Uterus (tissue), 4 donors: ENCODE measurements around the gene SPATC1L. TPM values are rescaled to one million over a fixed set of nuclear protein-coding genes. Genes with fewer than 3 reads are reported as not detected.
A peak's percentile ranks its signal among the peaks of the same experiment; 100 is the strongest.

Experiments used
- DNase-seq, 2 donors: peaks; one replicate each; pipeline ENCODE4 v3.0.0-alpha.2; 2019 to 2020
- H3K27ac ChIP-seq, 2 donors: fragments of 200-600 bp; sonication (generic); 1 replicate in 1 of 2; 2 replicates in 1 of 2; pipeline ENCODE4 v1.5.1; 2016 to 2018
- H3K27me3 ChIP-seq, 2 donors: fragments of 200-600 bp; sonication (generic); one replicate each; pipeline ENCODE4 v1.5.1; 2018 to 2019; ENCODE audit warnings: control low read depth in 1 of 2
- H3K36me3 ChIP-seq, 2 donors: fragments of 200-600 bp; sonication (generic); one replicate each; pipeline ENCODE4 v1.5.1; 2019; ENCODE audit warnings: control low read depth in 1 of 2
- H3K4me1 ChIP-seq, 2 donors: fragments of 200-600 bp; sonication (generic); one replicate each; pipeline ENCODE4 v1.5.1; 2018 to 2019; ENCODE audit warnings: control low read depth in 1 of 2
- H3K4me3 ChIP-seq, 2 donors: fragments of 200-600 bp; sonication (generic); 1 replicate in 1 of 2; 2 replicates in 1 of 2; pipeline ENCODE4 v1.5.1; 2018 to 2019; ENCODE audit warnings: mild to moderate bottlenecking in 1 of 2
- H3K9me3 ChIP-seq, 2 donors: fragments of 200-600 bp; sonication (generic); one replicate each; pipeline ENCODE4 v1.5.1; 2019; ENCODE audit warnings: control low read depth in 1 of 2
- POLR2A ChIP-seq, 2 donors: fragments of 450-650 bp; IDR thresholded peaks; one replicate each; pipeline ENCODE4 v1.6.1; 2016; ENCODE audit warnings: antibody characterized with exemption in 2 of 2, mild to moderate bottlenecking in 1 of 2, moderate library complexity in 1 of 2
- intact Hi-C: fragments of 100-400 bp; cut with DNase I; formaldehyde crosslinking; loops from one replicate; pipeline ENCODE4 v1.15.1; 2023; ENCODE audit warnings: low total_unique reads
- total RNA-seq, 4 donors: library from RNA; depleted of rRNA in 3 of 4; stranded (reverse); fragments of >200 nt in 3 of 4; gene quantifications; one replicate each; pipeline versions ENCODE4 v1.1.0 to v1.2.4, GENCODE V29; 2014 to 2023
- TF ChIP-seq, protein P1 (sequence below), 4 experiments: fragments of 200-600 bp in 2 of 4; fragments of 450-650 bp in 2 of 4; sonication (generic) in 2 of 4; IDR thresholded peaks; one replicate each; pipeline ENCODE4 v1.5.1; 2016 to 2019; ENCODE audit warnings: antibody characterized with exemption in 4 of 4, mild to moderate bottlenecking in 2 of 4, moderate library complexity in 1 of 4
- donor health status: DM: yes; HTN: yes; CAD: no.

The SPATC1L gene
- total RNA-seq, 4 donors from 2014 or later = 4.9 to 10.0 (median 6.4) TPM; not detected in 1

DNA sequence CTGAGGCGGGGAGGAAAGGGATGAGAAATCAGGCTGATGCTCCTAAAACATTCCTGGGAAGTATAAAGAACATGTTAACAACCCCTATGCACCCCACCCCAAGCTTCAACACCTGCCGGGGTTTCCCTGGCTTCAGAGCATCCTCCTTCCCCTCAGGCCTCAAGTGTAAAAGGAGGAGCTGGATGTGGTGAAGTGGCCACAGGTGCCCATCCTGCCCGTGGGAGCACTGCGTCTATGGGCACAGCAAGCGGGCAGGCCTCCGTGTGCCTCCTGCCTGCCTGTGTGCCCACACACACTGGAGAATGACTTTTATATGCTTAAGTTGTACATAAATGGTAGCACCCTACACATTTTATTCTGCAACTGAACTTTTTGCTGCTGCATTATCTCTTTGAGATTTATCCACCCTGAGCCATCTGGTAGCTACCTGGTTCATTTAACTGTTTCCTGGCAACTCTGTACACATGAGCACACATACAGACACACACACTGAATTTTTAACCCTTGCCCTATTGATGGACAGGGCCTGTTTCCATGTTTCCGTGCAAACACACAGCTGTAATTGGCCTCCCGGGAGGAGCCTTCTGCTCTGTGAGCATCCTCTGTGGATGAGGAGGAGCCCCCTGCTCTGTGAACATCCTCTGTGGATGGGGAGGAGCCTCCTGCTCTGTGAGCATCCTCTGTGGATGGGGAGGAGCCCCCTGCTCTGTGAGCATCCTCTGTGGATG is 15.4 kb downstream of the SPATC1L start:
- intact Hi-C loops = no loop called here
- H3K36me3 ChIP-seq = no peaks in the 10 kb centered on the region
- no peak overlapping the region for H3K4me3 ChIP-seq
- no peaks in the 10 kb centered on the region for H3K4me1 ChIP-seq
- no peak for DNase-seq
- H3K9me3 ChIP-seq = no peaks in the 10 kb centered on the region
- H3K27ac ChIP-seq = no peak overlapping the region
- TF ChIP-seq POLR2A (IDR thresholded peaks at IDR 0.05) = no peak
- TF ChIP-seq, protein P1, sequence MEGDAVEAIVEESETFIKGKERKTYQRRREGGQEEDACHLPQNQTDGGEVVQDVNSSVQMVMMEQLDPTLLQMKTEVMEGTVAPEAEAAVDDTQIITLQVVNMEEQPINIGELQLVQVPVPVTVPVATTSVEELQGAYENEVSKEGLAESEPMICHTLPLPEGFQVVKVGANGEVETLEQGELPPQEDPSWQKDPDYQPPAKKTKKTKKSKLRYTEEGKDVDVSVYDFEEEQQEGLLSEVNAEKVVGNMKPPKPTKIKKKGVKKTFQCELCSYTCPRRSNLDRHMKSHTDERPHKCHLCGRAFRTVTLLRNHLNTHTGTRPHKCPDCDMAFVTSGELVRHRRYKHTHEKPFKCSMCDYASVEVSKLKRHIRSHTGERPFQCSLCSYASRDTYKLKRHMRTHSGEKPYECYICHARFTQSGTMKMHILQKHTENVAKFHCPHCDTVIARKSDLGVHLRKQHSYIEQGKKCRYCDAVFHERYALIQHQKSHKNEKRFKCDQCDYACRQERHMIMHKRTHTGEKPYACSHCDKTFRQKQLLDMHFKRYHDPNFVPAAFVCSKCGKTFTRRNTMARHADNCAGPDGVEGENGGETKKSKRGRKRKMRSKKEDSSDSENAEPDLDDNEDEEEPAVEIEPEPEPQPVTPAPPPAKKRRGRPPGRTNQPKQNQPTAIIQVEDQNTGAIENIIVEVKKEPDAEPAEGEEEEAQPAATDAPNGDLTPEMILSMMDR (IDR thresholded peaks at IDR 0.05) = no peak
- no peaks in the 10 kb centered on the region for H3K27me3 ChIP-seq

DNA sequence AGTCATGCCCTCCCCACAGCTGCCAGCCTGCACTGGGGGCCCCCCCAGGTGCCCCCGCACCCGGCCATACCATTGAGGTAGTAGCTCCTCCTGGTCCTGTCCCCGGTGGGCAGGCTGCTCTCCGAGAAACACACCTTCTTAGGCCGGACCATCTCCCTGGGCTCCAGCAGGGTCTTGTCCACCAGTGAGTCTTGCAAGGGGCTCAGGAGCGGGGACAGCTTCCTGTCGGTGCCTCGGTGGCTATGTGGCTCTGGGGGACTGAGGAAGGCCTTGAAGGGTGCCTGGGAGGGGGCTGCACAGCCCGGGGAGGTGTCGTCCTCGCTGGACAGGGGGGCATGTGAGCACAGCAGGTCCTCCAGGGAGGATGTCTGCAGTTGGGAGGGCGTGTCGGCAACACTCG is 16.0 kb downstream of the SPATC1L start:
- intact Hi-C loops = no loop called here
- DNase-seq = peak in 1 of 2 donors; percentile 12
- no peak overlapping the region for H3K27ac ChIP-seq
- no peaks in the 10 kb centered on the region for H3K27me3 ChIP-seq
- TF ChIP-seq, protein P1 (IDR thresholded peaks at IDR 0.05) = no peak
- no peak for TF ChIP-seq POLR2A (IDR thresholded peaks at IDR 0.05)
- H3K4me1 ChIP-seq = no peaks in the 10 kb centered on the region
- H3K36me3 ChIP-seq = no peaks in the 10 kb centered on the region
- no peak overlapping the region for H3K4me3 ChIP-seq
- H3K9me3 ChIP-seq = no peaks in the 10 kb centered on the region

DNA sequence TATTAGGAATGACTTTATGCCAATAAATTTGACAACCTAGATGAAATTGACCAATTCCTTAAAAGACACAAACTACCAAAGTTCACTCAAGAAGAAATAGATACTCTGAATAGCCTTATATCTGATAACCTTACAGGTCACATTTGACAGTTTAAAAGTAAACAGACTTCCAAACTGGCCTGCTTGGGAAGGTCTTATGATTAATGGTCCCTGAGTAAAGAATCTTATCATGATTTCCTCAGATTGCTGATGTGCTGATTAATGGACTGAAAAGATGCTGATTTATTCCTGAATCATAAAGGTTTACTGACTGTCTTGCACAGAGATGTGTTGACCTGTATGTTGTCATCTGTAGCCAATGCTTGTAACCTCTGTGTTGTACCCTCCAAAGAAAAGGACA is 19.2 kb downstream of the SPATC1L start:
- intact Hi-C loops = no loop called here
- Histone ChIP-seq H3K4me1 (no peaks in the 10 kb centered on the region), H3K9me3 (no peaks in the 10 kb centered on the region), H3K27me3 (no peaks in the 10 kb centered on the region), H3K27ac (no peak overlapping the region), H3K4me3 (no peak overlapping the region), H3K36me3 (no peaks in the 10 kb centered on the region)
- TF ChIP-seq POLR2A (IDR thresholded peaks at IDR 0.05) = no peak
- TF ChIP-seq, protein P1 (IDR thresholded peaks at IDR 0.05) = no peak
- no peak for DNase-seq

- no peaks in the 10 kb centered on the region for H3K9me3 ChIP-seq
- no peaks in the 10 kb centered on the region for H3K4me1 ChIP-seq
- no peak overlapping the region for H3K4me3 ChIP-seq
- H3K36me3 ChIP-seq = no peaks in the 10 kb centered on the region
- H3K27me3 ChIP-seq = no peaks in the 10 kb centered on the region
- no peak overlapping the region for H3K27ac ChIP-seq
- no peak for TF ChIP-seq POLR2A (IDR thresholded peaks at IDR 0.05)
- TF ChIP-seq, protein P1 (IDR thresholded peaks at IDR 0.05) = no peak
- DNase-seq = no peak
- intact Hi-C loops = no loop called here
Observed at GRCh38 chr21:46163380-46163779, 20.9 kb downstream of the SPATC1L start.

DNA sequence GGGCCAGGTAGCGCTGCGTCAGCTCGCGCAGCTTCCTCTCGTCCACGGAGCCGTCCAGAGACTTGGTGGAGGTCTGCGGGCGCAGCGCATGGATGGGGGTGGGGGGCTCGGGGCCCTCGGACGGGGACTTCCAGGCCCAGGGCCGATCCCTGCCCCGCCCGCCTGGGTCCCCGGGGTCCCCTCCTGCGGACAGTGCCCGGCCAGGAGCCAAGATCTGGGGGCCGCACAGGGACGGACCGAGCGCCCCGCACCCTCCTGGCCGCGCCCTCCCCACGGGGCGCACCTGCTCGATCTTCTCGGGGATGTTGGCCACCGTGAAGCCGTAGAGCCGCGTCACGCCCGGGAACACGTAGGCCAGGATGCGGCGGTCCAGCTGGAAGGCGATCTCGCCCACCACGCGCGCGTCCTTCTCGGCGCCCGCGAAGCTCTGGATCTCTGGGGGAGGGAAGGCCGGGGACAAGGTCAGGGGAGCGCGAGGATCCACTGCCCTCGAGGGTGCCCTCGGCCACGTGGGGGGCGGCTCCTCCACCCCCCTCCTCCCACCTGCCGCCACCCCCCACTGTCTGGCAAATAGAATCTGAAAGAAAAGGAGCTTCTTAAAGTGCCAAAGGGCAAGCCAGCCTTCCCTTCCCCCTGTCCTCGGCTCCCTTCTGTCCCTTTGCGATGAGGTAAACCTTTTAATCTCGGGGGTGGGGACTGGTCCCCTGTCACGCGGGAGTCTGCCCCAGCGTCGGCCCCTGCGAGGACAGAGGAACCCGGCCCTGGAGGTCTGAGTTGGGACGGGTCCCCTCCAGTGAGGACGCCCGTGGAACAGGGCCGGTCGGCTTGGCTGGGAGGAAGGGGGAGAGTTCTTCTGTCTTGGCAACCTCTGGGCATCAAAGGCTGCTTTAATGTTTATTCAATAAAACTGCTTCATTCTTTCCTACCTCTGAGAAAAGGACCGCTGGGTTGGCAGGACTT is 22.3 kb downstream of the SPATC1L start:
- TF ChIP-seq, protein P1 (IDR thresholded peaks at IDR 0.05) = no peak
- TF ChIP-seq POLR2A (IDR thresholded peaks at IDR 0.05) = no peak
- H3K9me3 ChIP-seq = no peaks in the 10 kb centered on the region
- peak in 1 of 2 donors; percentile 8 for DNase-seq
- no peaks in the 10 kb centered on the region for H3K4me1 ChIP-seq
- intact Hi-C loops = no loop called here
- H3K27me3 ChIP-seq = no peaks in the 10 kb centered on the region
- H3K36me3 ChIP-seq = no peaks in the 10 kb centered on the region
- no peak overlapping the region for H3K27ac ChIP-seq
- no peak overlapping the region for H3K4me3 ChIP-seq
